ENCODE data around the gene EXD3.

- TF ChIP-seq TAF1 (IDR thresholded peaks at IDR 0.05; ENCODE audit: borderline replicate concordance, low read depth, low read length), result no peak
- no peak for TF ChIP-seq MAX (IDR thresholded peaks at IDR 0.05; ENCODE audit: low read depth)
- TF ChIP-seq, protein P1, sequence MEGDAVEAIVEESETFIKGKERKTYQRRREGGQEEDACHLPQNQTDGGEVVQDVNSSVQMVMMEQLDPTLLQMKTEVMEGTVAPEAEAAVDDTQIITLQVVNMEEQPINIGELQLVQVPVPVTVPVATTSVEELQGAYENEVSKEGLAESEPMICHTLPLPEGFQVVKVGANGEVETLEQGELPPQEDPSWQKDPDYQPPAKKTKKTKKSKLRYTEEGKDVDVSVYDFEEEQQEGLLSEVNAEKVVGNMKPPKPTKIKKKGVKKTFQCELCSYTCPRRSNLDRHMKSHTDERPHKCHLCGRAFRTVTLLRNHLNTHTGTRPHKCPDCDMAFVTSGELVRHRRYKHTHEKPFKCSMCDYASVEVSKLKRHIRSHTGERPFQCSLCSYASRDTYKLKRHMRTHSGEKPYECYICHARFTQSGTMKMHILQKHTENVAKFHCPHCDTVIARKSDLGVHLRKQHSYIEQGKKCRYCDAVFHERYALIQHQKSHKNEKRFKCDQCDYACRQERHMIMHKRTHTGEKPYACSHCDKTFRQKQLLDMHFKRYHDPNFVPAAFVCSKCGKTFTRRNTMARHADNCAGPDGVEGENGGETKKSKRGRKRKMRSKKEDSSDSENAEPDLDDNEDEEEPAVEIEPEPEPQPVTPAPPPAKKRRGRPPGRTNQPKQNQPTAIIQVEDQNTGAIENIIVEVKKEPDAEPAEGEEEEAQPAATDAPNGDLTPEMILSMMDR (IDR thresholded peaks at IDR 0.05), result no peak
- no peak for TF ChIP-seq EP300 (IDR thresholded peaks at IDR 0.05; ENCODE audit: borderline replicate concordance in 1 of 2, low read depth in 1 of 2, low read length in 1 of 2)
- no peak for TF ChIP-seq POLR2AphosphoS5 (IDR thresholded peaks at IDR 0.05; ENCODE audit: low read depth, low read length)
- no peak for TF ChIP-seq TEAD4 (IDR thresholded peaks at IDR 0.05; ENCODE audit: borderline replicate concordance, insufficient read depth)
- TF ChIP-seq YY1 (IDR thresholded peaks at IDR 0.05; ENCODE audit: low read depth), result no peak
- no peak for TF ChIP-seq CHD2 (IDR thresholded peaks at IDR 0.05; ENCODE audit: low read length, partially characterized antibody)
- no peak for TF ChIP-seq RAD21 (IDR thresholded peaks at IDR 0.05; ENCODE audit: low read length)
- TF ChIP-seq, protein P2, sequence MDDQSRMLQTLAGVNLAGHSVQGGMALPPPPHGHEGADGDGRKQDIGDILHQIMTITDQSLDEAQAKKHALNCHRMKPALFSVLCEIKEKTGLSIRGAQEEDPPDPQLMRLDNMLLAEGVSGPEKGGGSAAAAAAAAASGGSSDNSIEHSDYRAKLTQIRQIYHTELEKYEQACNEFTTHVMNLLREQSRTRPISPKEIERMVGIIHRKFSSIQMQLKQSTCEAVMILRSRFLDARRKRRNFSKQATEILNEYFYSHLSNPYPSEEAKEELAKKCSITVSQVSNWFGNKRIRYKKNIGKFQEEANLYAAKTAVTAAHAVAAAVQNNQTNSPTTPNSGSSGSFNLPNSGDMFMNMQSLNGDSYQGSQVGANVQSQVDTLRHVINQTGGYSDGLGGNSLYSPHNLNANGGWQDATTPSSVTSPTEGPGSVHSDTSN (IDR thresholded peaks at IDR 0.05), result no peak
- no peak for TF ChIP-seq RFX5 (IDR thresholded peaks at IDR 0.05; ENCODE audit: low read length)
These were observed 42.4 kb downstream of the EXD3 start for GRCh38 chr9:137380606-137381005.

All from SK-N-SH (cell line).